ENCODE measurements around the gene SRSF1.
A peak's percentile ranks its signal among the peaks of the same experiment; 100 is the strongest.
"Not testable (repeated sequence)": the region's sequence is repeated elsewhere in the genome, so short reads cannot be mapped to it uniquely, and the experiment has no call there.

The SRSF1 gene

GRCh38 chr17:57963149-57963511 is 43.9 kb downstream of the SRSF1 start:
- DNase-seq: no peak

- no peak for DNase-seq
These were observed 44.5 kb downstream of the SRSF1 start for GRCh38 chr17:57962279-57963148.

DNA sequence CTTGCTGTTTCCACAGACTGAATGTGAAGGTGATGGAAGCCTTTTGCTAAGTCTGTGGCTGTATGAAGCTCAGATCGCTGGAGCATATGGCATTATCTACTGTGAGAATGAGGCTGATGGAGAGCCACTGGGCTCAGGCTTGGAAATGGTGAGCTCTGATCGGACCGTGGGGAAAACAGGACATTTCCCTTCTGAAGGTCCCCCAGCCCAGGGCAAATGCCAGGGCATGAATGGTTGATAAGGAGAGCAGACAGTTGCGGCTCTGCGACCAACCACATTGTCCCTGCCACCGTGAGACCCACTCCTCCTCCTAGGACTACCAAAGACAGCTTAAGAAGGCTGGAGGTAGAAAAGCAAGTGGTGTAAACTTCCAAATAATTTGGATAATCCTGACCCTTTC is 47.1 kb downstream of the SRSF1 start:
- DNase-seq: no peak

DNA sequence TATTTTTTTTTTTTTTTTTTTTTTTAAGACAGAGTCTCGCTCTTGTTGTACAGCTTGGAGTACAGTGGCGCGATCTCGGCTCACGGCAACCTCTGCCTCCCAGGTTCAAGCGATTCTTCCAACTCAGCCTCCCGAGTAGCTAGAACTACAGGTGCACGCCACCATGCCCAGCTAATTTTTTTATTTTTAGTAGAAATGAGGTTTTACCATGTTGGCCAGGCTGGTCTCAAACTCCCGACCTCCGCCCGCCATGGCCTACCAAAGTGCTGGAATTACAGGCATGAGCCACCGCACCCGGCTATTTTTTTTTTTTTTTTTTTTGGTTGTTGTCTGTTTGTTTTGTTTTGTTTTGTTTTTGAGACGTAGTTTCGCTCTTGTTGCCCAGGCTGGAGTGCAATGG is 48.7 kb downstream of the SRSF1 start:
- not testable (repeated sequence) for DNase-seq

DNA sequence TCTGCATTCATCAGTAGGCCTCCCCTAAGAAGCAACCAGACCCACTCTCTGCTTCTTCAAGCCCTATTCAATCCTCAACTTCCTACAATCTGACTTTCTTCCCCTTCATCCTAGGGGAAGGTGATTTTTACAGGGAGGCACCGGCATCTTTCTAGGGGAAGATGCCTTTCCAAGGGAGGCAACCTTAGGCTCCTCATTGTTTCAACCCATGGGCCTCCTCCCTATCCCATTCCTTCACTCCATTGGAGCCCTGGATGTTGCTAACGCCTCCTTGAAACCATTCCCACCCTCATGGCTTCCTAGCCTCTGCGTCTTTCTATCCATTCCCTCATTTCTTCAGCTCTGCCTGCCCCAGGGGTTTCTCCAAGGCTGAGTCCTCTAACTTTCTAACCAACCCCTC is 49.2 kb downstream of the SRSF1 start:
- DNase-seq: no peak

- DNase-seq: no peak
These were observed 49.8 kb downstream of the SRSF1 start for GRCh38 chr17:57957120-57957850.

- peak in 4 of 5 donors; percentile 15 to 38 (median 25) for DNase-seq
These were observed 50.5 kb downstream of the SRSF1 start for GRCh38 chr17:57956291-57957119.

- DNase-seq: peak; percentile 31 to 57 (median 44)
These were observed 51.7 kb downstream of the SRSF1 start, which contains the start of gene CUEDC1 for GRCh38 chr17:57955183-57955931. CUEDC1 (minus strand) TSS chr17:57955412; CDS start chr17:57885564, 69,848 bp downstream.

DNA sequence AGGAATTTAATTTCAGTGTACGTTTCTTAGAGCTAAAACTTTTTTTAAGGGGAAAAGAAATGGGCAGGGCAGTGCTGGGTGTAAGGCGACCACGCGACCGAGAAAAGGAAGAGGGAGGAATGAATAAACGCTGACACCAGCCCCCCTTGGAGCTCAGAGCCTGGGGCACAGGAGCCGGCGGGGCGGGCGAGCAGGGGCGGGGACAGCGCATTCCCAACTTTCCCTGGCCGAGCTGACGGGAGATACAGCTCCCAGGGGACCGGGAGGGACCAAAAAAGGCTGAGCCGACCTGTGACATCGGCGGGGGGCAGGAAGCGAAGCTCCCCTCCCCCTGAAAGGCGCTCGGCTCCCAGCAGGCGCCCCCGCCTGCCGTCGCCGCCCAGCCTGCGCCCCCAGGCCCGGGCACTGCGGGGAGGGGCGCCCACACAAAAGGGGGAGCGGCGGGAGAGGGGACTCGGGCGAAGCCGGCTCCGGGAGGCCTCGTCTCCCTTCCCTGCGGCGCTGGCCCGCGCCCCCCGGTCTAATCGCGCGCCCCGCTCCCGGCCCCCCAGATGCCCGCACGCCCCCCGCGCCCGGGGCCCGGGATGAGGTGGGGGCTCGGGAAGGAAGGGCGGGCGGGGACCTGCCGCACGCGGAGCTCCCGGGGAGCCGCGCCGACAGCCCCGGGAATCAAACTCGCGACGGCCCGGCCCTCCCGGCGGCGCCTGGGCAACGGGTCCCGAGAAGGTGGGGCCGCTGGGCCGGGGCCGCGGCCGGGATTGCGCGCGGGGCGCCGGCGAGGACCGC is 52.5 kb downstream of the SRSF1 start:
- DNase-seq: no peak

DNA sequence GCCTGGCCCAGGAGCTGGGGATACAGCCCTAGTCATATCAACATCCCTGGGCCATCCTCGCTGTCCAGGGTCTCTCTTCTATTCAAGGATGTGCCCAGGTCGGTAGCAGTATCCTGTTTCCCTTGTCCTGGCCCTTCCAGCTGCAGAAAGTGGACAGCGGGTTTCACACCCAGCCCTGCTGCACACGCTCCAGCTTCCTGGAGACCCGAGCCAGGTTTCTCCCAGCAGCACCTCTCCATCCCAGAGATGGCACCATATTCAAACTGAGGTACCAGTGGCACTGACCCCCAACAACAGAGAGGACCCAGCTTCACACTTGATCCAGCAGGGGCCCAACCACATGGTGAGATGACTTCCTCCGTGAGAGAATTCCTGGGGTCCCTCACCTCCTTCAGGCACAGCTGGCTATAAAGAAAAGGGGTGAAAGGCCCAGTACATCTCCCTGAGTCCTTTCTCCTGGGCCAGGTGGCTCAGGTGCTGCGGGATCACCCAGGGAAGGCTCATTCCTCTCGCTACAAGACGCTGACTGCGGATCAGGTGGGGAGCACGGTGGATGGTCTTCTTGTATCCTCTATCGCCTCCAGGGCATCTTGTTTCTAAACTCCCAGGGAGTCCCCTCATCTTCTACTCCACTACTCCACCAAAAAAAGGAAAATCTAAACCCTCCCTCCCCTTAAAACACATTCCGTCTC is 53.2 kb downstream of the SRSF1 start:
- no peak for DNase-seq
